Body of pancreas (tissue), 4 donors: ENCODE results near the gene CFAP20.

Source experiments
- CTCF ChIP-seq, 7 experiments: fragments of 450-650 bp in 4 of 7; fragments of 200-600 bp in 3 of 7; sonication (generic) in 3 of 7; IDR thresholded peaks; one replicate each; pipeline ENCODE4 v1.5.1; 2016 to 2019; ENCODE audit warnings: antibody characterized with exemption in 7 of 7
- POLR2A ChIP-seq, 3 donors: fragments of 450-650 bp; IDR thresholded peaks; one replicate each; pipeline ENCODE4 v1.6.1; 2016; ENCODE audit warnings: antibody characterized with exemption in 3 of 3, mild to moderate bottlenecking in 2 of 3

GRCh38 chr16:58076514-58076913, 52.7 kb downstream of the CFAP20 start:
- no peak for TF ChIP-seq POLR2A (IDR thresholded peaks at IDR 0.05)
- TF ChIP-seq CTCF (IDR thresholded peaks at IDR 0.05) = no peak
